HG02642 (cell line): Measurements from ENCODE around the gene STX8.

Source experiments
- ATAC-seq: cut with Tn5 transposase; IDR thresholded peaks from one replicate; pipeline ENCODE4 v1.9.1; 2021; ENCODE audit warnings: mild to moderate bottlenecking; ENCODE audit not compliant: unreplicated experiment, poor library complexity

The STX8 gene

DNA sequence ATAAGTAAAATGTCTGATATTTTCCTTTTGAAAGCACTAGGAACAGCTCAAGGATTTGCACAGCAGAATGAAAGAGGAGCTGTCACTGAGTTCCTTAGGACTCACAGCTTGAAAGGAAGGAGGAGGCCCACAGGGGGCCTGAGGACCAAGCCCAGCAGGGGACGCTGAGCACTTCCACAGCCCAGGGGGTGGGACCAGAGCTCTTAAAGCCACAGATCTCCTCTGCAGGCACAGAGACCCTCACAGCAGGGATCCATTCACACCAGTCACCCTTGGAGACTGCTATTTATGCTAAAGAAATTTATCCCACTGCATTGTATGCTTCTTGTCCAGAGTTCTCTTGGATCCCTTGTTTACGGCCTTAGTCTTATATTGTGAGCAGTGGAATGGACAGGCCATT lies 253.3 kb downstream of the STX8 start:
- no peak for ATAC-seq

DNA sequence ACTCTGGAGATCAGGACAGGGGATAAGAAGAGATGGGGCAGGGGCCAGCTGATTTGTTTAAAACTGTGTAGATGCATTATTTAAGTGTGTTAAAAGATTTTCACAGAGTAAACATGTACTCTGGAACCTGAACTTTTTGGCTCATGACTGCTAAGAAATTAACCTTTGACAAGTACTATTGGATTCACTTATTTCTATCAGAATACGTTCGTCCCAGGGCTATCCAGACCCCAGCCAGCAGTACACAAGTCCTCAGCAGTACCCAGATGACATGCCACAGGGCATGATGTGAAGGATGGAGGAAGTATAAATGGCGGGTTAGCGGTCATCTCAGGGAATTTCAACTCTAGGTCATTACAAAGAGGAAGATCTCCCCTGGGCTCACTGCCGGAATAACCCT lies 253.7 kb downstream of the STX8 start:
- no peak for ATAC-seq

- no peak for ATAC-seq
Observed at GRCh38 chr17:9315360-9315759, 260.3 kb downstream of the STX8 start.

DNA sequence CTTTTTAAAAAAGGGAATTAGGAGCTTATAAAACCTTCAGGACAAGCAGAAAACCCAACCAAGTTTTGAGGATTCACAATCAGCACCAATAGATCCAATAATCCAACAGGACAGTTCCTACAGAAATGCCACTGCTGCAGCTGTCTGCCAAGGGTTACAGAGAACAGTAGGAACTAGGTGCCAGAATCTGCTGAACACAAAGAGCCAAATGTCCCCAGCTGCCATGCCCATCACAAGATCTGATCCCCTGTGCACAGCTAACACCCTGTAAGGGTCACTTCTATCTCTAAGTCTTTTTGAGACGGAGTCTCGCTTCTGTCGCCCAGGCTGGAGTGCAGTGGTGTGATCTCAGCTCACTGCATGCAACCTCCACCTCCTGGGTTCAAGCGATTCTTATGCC lies 262.3 kb downstream of the STX8 start:
- no peak for ATAC-seq

GRCh38 chr17:9309216-9309615 lies 266.4 kb downstream of the STX8 start:
- no peak for ATAC-seq

DNA sequence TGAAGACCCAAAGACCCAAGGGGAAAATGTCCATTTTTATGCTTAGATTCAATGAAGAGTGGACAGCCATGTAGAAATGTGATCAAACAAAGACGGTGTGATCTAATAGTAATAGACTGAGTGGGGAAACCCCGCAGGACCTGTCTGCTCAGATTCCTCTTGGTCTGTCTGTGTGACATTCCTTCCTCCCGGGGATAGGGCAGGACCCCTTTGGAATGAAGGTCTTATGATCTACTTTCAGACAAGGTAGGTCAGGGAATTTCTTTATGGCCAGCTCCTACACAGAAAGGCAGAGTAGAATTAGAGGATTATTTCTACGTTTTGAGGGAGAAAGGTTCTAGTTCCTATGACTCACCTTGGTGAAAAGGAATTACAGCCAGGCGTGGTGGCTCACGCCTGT lies 267.6 kb downstream of the STX8 start:
- ATAC-seq = no peak

DNA sequence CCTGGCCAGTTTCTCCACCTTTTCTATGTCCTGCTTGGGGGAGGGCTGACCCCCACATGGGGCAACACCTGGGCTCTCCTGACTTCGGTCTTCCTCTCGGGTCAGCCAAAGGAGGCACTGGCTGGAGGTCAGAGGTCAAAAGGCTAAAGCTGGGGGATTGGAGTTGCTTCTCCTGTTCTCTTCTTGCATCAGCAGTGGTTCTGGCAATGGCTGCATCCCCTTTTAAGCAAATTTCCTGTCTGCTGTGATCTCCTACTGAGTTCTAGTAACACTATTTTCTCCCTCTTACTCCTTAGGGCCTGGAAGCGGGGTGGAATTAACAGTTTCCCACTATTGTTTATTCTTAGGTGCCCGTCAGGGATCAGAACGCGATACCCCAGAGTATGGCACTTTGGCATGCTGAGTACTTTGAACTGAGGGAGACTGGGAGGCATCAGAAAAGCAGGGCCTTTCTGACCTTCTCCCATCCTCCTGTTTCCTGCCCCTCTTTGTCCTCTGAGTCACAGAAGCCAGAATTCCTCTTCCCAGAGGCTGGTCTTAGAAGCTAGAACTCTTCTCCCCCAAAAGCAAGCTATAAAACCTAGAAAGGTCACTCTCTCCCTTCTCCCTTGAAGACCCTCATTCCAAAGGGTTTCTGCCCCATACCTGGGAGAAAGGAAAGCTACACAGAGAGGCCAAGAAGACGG lies 268.2 kb downstream of the STX8 start:
- ATAC-seq = no peak

DNA sequence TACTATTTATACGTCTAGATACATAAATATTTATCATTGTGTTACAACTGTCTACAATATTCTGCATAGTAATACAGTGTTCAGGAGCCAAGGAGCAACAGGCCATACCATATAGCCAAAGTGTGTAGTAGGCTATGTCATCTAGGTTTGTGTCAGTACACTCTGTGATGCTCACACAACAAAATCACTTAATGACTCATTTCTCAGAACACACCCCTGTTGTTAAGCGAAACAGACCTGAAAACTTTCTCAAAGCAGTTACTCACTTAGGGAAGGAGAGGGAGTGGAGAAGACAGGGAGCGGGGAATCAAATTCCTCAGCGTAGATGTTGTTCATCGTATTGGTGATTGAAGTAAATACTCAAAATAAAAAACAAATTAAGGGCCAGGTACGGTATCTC lies 269.5 kb downstream of the STX8 start:
- ATAC-seq = no peak

- ATAC-seq = no peak
Observed at GRCh38 chr17:9299695-9300094, 275.9 kb downstream of the STX8 start.

- ATAC-seq = no peak
Observed at GRCh38 chr17:9298776-9299295, 276.8 kb downstream of the STX8 start.

GRCh38 chr17:9298135-9298534 lies 277.5 kb downstream of the STX8 start:
- ATAC-seq = no peak

- ATAC-seq = no peak
Observed at GRCh38 chr17:9294661-9295210, 280.9 kb downstream of the STX8 start.

GRCh38 chr17:9292561-9292941 lies 283.1 kb downstream of the STX8 start:
- ATAC-seq = no peak

DNA sequence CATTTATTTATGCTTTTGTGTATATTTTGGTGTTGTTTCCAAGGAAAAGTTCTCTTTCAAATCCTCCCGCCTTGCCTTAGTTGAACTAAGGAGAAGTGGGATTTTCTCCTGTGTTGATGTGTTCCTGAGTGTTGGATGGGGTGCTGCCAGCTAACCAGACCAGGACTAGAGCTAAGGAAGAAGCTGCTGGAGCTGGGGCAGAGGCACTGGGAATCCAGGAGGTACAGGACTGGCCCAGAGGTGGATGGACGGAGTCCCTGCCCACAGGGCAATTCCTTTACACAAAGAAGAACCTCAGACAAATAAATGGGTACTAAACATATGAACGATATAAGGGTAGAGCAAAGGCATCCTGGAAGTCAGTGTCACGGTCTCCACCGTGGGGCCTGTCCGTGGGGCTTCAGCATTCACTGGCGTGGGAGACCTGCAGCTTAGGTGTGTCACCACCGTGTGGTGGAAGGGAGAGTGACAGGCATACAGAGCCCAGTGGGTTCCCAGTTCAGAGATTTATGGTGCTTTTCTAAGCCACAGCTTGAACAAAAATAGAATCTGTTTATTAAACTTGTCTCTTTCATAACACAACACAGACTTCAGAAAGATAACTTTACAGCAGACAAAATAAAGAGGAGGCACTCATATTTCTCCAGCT lies 283.6 kb downstream of the STX8 start:
- ATAC-seq = peak; percentile 42

DNA sequence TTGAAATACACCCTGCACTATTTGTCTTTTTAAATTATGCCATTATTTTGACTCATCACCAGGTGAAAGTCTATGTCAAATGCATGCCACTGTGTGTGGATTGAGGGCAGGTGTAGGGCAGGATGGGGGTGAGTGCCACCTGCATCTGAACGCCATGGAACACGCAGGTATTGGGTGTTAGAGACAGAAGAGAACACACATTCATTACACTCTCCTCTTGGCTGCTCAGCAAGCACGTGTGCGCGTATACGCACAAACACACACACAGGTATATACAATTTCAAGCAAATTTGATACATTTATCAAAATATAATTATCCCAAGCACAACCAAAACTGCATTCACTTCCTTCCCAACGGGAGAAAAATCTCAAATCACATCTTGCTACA lies 285.4 kb downstream of the STX8 start:
- no peak for ATAC-seq

GRCh38 chr17:9287306-9287705 lies 288.3 kb downstream of the STX8 start:
- no peak for ATAC-seq

DNA sequence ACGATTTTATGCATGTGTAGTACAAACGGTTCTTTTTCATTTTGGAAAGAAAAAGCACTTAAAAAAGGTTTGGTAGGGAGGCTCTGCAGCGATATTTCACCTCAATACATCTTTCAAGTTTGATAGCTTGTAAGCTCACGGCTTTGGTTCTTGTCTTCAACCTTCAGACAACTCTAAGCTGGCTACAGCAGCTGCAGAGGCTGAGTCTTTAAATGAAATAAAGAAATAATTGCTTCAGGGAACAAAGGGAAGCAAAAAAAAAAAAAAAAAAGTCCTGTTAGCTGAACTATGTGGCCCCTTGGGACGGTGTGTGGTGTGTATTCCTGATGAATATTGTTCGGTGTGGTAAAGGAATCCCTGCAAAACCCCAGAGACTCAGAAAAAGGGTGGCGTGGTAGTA lies 289.2 kb downstream of the STX8 start:
- ATAC-seq = no peak

DNA sequence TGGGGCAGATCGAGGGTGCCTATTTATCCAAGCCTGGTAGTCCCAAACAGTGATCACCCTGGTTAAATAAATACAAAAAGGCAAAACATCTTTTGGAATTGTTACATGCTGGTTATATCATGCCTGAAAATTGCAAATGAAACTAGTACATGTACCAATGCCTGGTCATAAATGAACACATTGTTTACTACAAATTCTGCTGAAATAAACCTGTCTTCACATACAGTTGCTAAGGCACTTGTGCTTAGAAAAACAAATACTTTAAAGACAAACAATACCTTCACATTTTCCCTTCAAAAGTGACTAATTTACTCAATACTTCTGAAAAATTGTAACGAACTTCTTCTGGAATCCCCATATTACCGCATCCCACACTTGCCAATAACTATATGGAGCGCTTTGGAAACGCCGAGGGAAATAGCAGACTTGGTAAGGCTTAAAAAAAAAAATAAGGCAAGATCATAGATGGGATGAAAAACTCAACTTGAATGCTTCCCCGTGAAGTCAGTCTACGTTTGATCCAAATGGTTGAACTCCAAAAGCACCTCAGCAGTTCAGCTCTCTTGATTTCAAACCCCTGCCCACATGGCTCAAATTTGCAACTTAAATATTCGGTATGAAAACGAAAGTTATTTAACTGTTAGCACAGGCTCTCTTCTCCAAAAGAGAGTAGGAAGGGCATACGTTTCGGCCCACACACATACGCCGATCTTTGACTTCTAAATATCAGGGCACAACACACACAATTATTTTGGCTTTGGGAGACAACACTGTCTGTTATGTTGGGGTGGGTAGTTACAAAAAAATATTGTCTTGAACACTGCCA lies 289.8 kb downstream of the STX8 start:
- no peak for ATAC-seq

- ATAC-seq = no peak
Observed at GRCh38 chr17:9284884-9285283, 290.7 kb downstream of the STX8 start.

GRCh38 chr17:9283909-9284308 lies 291.7 kb downstream of the STX8 start:
- ATAC-seq = no peak

DNA sequence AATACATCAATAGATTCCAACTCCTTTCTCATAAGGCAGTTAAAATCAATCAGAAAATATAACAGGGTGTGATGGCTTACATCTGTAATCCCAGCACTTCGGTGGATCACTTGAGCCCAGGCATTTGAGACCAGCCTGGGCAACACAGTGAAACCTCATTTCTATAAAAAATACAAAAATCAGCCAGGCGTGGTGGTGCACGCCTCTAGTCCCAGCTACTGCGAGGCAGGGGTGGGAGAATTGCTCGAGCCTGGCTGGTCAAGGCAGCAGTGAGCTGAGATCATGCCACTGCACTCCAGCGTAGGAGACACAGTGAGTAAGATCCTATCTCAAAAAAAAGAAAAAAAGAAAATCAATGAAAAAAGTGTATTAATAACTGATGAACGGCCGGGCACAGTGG lies 295.7 kb downstream of the STX8 start:
- no peak for ATAC-seq
